ENCODE data around the gene CCND3.

The CCND3 gene

GRCh38 chr6:41896281-41896680 is 45.3 kb downstream of the CCND3 start:
- peaks cover 33% of the 10 kb centered on the region for H3K79me2 ChIP-seq (ENCODE audit: insufficient read depth, low read length)
- H3K36me3 ChIP-seq (ENCODE audit: insufficient read depth, low read length): no peaks in the 10 kb centered on the region
- H3K4me2 ChIP-seq (ENCODE audit: low read depth, low read length, poor library complexity, severe bottlenecking): peak overlapping the region; percentile 75
- no peaks in the 10 kb centered on the region for H3K9me3 ChIP-seq (ENCODE audit: insufficient read depth, low read depth, low read length)
- peaks cover 44% of the 10 kb centered on the region for H3K4me1 ChIP-seq (ENCODE audit: insufficient read depth, low read length, poor library complexity, severe bottlenecking)
- H3K9me2 ChIP-seq (replicated peaks; ENCODE audit: low read depth, low read length): no peaks in the 10 kb centered on the region
- H3K9ac ChIP-seq (ENCODE audit: low read depth, low read length, poor library complexity, severe bottlenecking): peak overlapping the region; percentile 76
- peak overlapping the region; percentile 80; the same call in 1 of the 2 replicates for H2AFZ ChIP-seq (ENCODE audit: low read length)
- no peaks in the 10 kb centered on the region for H3K27me3 ChIP-seq (ENCODE audit: insufficient read depth, low read length, poor library complexity, severe bottlenecking)
- no peak for TF ChIP-seq EZH2phosphoT487 (IDR thresholded peaks at IDR 0.05; ENCODE audit: borderline replicate concordance)
- TF ChIP-seq CTCF (conservative IDR thresholded peaks at IDR 0.05; ENCODE audit: low read length): no peak
- peaks cover 9% of the 10 kb centered on the region for H4K20me1 ChIP-seq (ENCODE audit: insufficient read depth, low read length, poor library complexity, severe bottlenecking)
- H3K4me3 ChIP-seq (ENCODE audit: low read length, poor library complexity, severe bottlenecking): peak overlapping the region; percentile 78
- no peaks in the 10 kb centered on the region for H3F3A ChIP-seq (ENCODE audit: low read depth)

- Histone ChIP-seq H3K4me2 (ENCODE audit: low read depth, low read length, poor library complexity, severe bottlenecking) (peak within 1 kb of the TSS; percentile 94), H2AFZ (ENCODE audit: low read length) (peak within 1 kb of the TSS; percentile 80), H3K9me3 (ENCODE audit: insufficient read depth, low read depth, low read length) (no peaks in the 10 kb centered on the region), H3K9ac (ENCODE audit: low read depth, low read length, poor library complexity, severe bottlenecking) (peak within 1 kb of the TSS; percentile 76), H3K27me3 (ENCODE audit: insufficient read depth, low read length, poor library complexity, severe bottlenecking) (no peaks in the 10 kb centered on the region), H3K4me1 (ENCODE audit: insufficient read depth, low read length, poor library complexity, severe bottlenecking) (peaks cover 50% of the 10 kb centered on the region), H3K4me3 (ENCODE audit: low read length, poor library complexity, severe bottlenecking) (peak within 1 kb of the TSS; percentile 78), H3K36me3 (ENCODE audit: insufficient read depth, low read length) (no peaks in the 10 kb centered on the region), H4K20me1 (ENCODE audit: insufficient read depth, low read length, poor library complexity, severe bottlenecking) (peaks cover 9% of the 10 kb centered on the region), H3F3A (ENCODE audit: low read depth) (no peaks in the 10 kb centered on the region), H3K79me2 (ENCODE audit: insufficient read depth, low read length) (peaks cover 40% of the 10 kb centered on the region), H3K9me2 (replicated peaks; ENCODE audit: low read depth, low read length) (no peaks in the 10 kb centered on the region)
- no peak for TF ChIP-seq EZH2phosphoT487 (IDR thresholded peaks at IDR 0.05; ENCODE audit: borderline replicate concordance)
- TF ChIP-seq CTCF (conservative IDR thresholded peaks at IDR 0.05; ENCODE audit: low read length): no peak
Observed at GRCh38 chr6:41895300-41896233, 46.0 kb downstream of the CCND3 start, which contains the start of gene USP49. USP49 (minus strand) TSS chr6:41895375; CDS start chr6:41806983, 88,392 bp downstream.

GRCh38 chr6:41894366-41895299 is 47.0 kb downstream of the CCND3 start:
- Histone ChIP-seq H3K79me2 (ENCODE audit: insufficient read depth, low read length) (peaks cover 48% of the 10 kb centered on the region), H3K9me2 (replicated peaks; ENCODE audit: low read depth, low read length) (no peaks in the 10 kb centered on the region), H4K20me1 (ENCODE audit: insufficient read depth, low read length, poor library complexity, severe bottlenecking) (peaks cover 9% of the 10 kb centered on the region), H3K36me3 (ENCODE audit: insufficient read depth, low read length) (no peaks in the 10 kb centered on the region), H3K9ac (ENCODE audit: low read depth, low read length, poor library complexity, severe bottlenecking) (peak overlapping the region; percentile 76), H3K4me3 (ENCODE audit: low read length, poor library complexity, severe bottlenecking) (peak overlapping the region; percentile 78), H3K4me2 (ENCODE audit: low read depth, low read length, poor library complexity, severe bottlenecking) (peak overlapping the region; percentile 94), H3K9me3 (ENCODE audit: insufficient read depth, low read depth, low read length) (no peaks in the 10 kb centered on the region), H2AFZ (ENCODE audit: low read length) (peak overlapping the region; percentile 43; the same call in 1 of the 2 replicates), H3F3A (ENCODE audit: low read depth) (no peaks in the 10 kb centered on the region), H3K27me3 (ENCODE audit: insufficient read depth, low read length, poor library complexity, severe bottlenecking) (no peaks in the 10 kb centered on the region), H3K4me1 (ENCODE audit: insufficient read depth, low read length, poor library complexity, severe bottlenecking) (peaks cover 50% of the 10 kb centered on the region)
- no peak for TF ChIP-seq CTCF (conservative IDR thresholded peaks at IDR 0.05; ENCODE audit: low read length)
- TF ChIP-seq EZH2phosphoT487 (IDR thresholded peaks at IDR 0.05; ENCODE audit: borderline replicate concordance): no peak

Measured in Loucy (cell line).